ENCODE results near the gene HHATL. TPM values are rescaled to one million over a fixed set of nuclear protein-coding genes. Genes with fewer than 3 reads are reported as not detected.

HHATL gene
- total and polyA plus RNA-seq, 10 of the 15 experiments (the other 5 are each of a cell fraction or from before 2014, with no cell fraction given), result not detected

- no peaks in the 10 kb centered on the region for H3K79me2 ChIP-seq (ENCODE audit: control insufficient read depth, insufficient read depth, low read length)
- no peaks in the 10 kb centered on the region for H4K20me1 ChIP-seq (ENCODE audit: control insufficient read depth, insufficient read depth)
- in situ Hi-C loops (cut with MboI), result no loop called here
- CTCF ChIA-PET, result no interaction called here
- RAD21 ChIA-PET (ENCODE audit: unreplicated experiment), result no interaction called here
- no peak overlapping the region for H3K9ac ChIP-seq (ENCODE audit: control insufficient read depth, insufficient read depth, low read length)
- no peak overlapping the region for H3K4me2 ChIP-seq (ENCODE audit: control insufficient read depth, insufficient read depth)
- H2AFZ ChIP-seq (ENCODE audit: control insufficient read depth, low read depth, low read length), result no peak overlapping the region
- no peak for TF ChIP-seq MYB (IDR thresholded peaks at IDR 0.05; ENCODE audit: borderline replicate concordance, low read depth, low read length)
- no peak for TF ChIP-seq ATF3 (IDR thresholded peaks at IDR 0.05; ENCODE audit: borderline replicate concordance, extremely low read depth, low read depth, low read length)
- no peak for TF ChIP-seq MEF2A (IDR thresholded peaks at IDR 0.05; ENCODE audit: insufficient read depth, low read depth, low read length)
- TF ChIP-seq BRCA1 (IDR thresholded peaks at IDR 0.05; ENCODE audit: low read depth, low read length), result no peak
- ATAC-seq, result no peak
- DNase-seq (ENCODE audit: low read depth, low spot score), result no peak
- FAIRE-seq, result no peak
- no peak overlapping the region for H3K4me3 ChIP-seq
- no peaks in the 10 kb centered on the region for H3K27me3 ChIP-seq (replicated peaks in 1 of 2; ENCODE audit: control insufficient read depth in 2 of 2, insufficient read depth in 2 of 2, low read length in 1 of 2)
- no TSS peak for BruUV-seq (replicated peaks)
- POLR2A ChIA-PET, result no interaction called here
- intact Hi-C loops (cut with micrococcal nuclease; ENCODE audit: unreplicated experiment), result no loop called here
- no peak overlapping the region for H3K27ac ChIP-seq (ENCODE audit: control insufficient read depth, insufficient read depth)
- no peaks in the 10 kb centered on the region for H3K36me3 ChIP-seq (ENCODE audit: control insufficient read depth in 2 of 2, insufficient read depth in 2 of 2, low read length in 1 of 2)
- 37% methylated on average over 5 of the region's 5 CpGs for WGBS (ENCODE audit: insufficient coverage, insufficient replicate concordance, low lambda C conversion rate, missing lambda C conversion rate)
- no peaks in the 10 kb centered on the region for H3K4me1 ChIP-seq (ENCODE audit: control insufficient read depth, insufficient read depth, low read length)
- no peaks in the 10 kb centered on the region for H3K9me3 ChIP-seq (replicated peaks; ENCODE audit: control insufficient read depth, insufficient read depth, low read length)
- SMC1A ChIA-PET (ENCODE audit: uncharacterized antibody, unreplicated experiment), result no interaction called here
Measured at GRCh38 chr3:42718338-42718737, 15.7 kb upstream of the HHATL start.

- in situ Hi-C loops (cut with MboI), result no loop called here
- BruUV-seq (replicated peaks), result no TSS peak
- no peak overlapping the region for H2AFZ ChIP-seq (ENCODE audit: control insufficient read depth, low read depth, low read length)
- no peaks in the 10 kb centered on the region for H3K9me3 ChIP-seq (replicated peaks; ENCODE audit: control insufficient read depth, insufficient read depth, low read length)
- ChIA-PET RAD21 (ENCODE audit: unreplicated experiment) (no interaction called here), POLR2A (no interaction called here), CTCF (interaction anchor here (1.4 kb wide), 1 partner anchor 28 kb away, joined by 4 read pairs; no protein-coding TSS in a partner anchor), SMC1A (ENCODE audit: uncharacterized antibody, unreplicated experiment) (no interaction called here)
- H3K36me3 ChIP-seq (ENCODE audit: control insufficient read depth in 2 of 2, insufficient read depth in 2 of 2, low read length in 1 of 2), result no peaks in the 10 kb centered on the region
- WGBS (ENCODE audit: insufficient coverage, insufficient replicate concordance, low lambda C conversion rate, missing lambda C conversion rate), result 36% methylated on average over 6 of the region's 6 CpGs
- no peak overlapping the region for H3K4me2 ChIP-seq (ENCODE audit: control insufficient read depth, insufficient read depth)
- DNase-seq (ENCODE audit: low read depth, low spot score) (no peak), FAIRE-seq (no peak), ATAC-seq (no peak)
- no peak overlapping the region for H3K4me3 ChIP-seq
- H3K27me3 ChIP-seq (replicated peaks in 1 of 2; ENCODE audit: control insufficient read depth in 2 of 2, insufficient read depth in 2 of 2, low read length in 1 of 2), result no peaks in the 10 kb centered on the region
- no peak overlapping the region for H3K27ac ChIP-seq (ENCODE audit: control insufficient read depth, insufficient read depth)
- H3K9ac ChIP-seq (ENCODE audit: control insufficient read depth, insufficient read depth, low read length), result no peak overlapping the region
- no peaks in the 10 kb centered on the region for H3K79me2 ChIP-seq (ENCODE audit: control insufficient read depth, insufficient read depth, low read length)
- intact Hi-C loops (cut with micrococcal nuclease; ENCODE audit: unreplicated experiment), result no loop called here
- no peaks in the 10 kb centered on the region for H4K20me1 ChIP-seq (ENCODE audit: control insufficient read depth, insufficient read depth)
- no peaks in the 10 kb centered on the region for H3K4me1 ChIP-seq (ENCODE audit: control insufficient read depth, insufficient read depth, low read length)
- TF ChIP-seq CBFB (IDR thresholded peaks at IDR 0.05; ENCODE audit: low read depth), result no peak
- TF ChIP-seq E4F1 (IDR thresholded peaks at IDR 0.05; ENCODE audit: borderline replicate concordance, partially characterized antibody), result no peak
- no peak for TF ChIP-seq NR2F1 (conservative IDR thresholded peaks at IDR 0.05)
- no peak for TF ChIP-seq BCLAF1 (IDR thresholded peaks at IDR 0.05)
Measured at GRCh38 chr3:42717306-42717705, 14.7 kb upstream of the HHATL start.
